HCT116 (cell line): Measurements from ENCODE around the gene PLCH2. TPM values are rescaled to one million over a fixed set of nuclear protein-coding genes. Genes with fewer than 3 reads are reported as not detected.
A peak's percentile ranks its signal among the peaks of the same experiment; 100 is the strongest.

Experiments used
- ATAC-seq: fragments of 200-7000 bp; cut with Tn5 transposase; 2 replicates; pipeline ENCODE4 v1.9.1; 2020; ENCODE audit warnings: mild to moderate bottlenecking, moderate library complexity
- BruUV-seq: library from RNA; stranded (reverse); fragments of 400-500 nt; replicated peaks from 2 replicates; lab custom pipeline; 2021; lab: Mats Ljungman, UMichigan
- CTCF ChIA-PET: fragments of 300-600 bp; sonication (Branson Sonifier 250); formaldehyde crosslinking; loops from one replicate; lab custom pipeline; 2021; ENCODE audit warnings: antibody characterized with exemption; lab: Charles Lee
- POLR2A ChIA-PET: fragments of 300-600, 350-600 bp; sonication (Branson Sonifier 250); formaldehyde crosslinking; loops from one replicate; lab custom pipeline; 2021; ENCODE audit warnings: antibody characterized with exemption; lab: Charles Lee
- RAD21 ChIA-PET, 2 experiments: fragments of 300-600 bp; sonication (Branson Sonifier 250); formaldehyde crosslinking; loops; one replicate each; lab custom pipeline; 2023; ENCODE audit warnings: low total read pairs in 2 of 2; ENCODE audit not compliant: uncharacterized antibody in 2 of 2, unreplicated experiment in 2 of 2, low non-redundant PET in 1 of 2; lab: Charles Lee
- DNase-seq: peaks from one replicate; pipeline ENCODE4 v3.0.0-alpha.2; 2010; ENCODE audit warnings: low read depth, low spot score
- H2AFZ ChIP-seq: fragments of 200-600 bp; shearing (Covaris generic), sonication (generic); 2 replicates; pipeline ENCODE4 v1.6.1; 2017; ENCODE audit warnings: low read depth, mixed run types, mixed read lengths, antibody characterized with exemption, low read length; ENCODE audit not compliant: poor library complexity, severe bottlenecking
- H3K27ac ChIP-seq: 2 replicates; pipeline ENCODE4 v1.5.1; 2012; ENCODE audit warnings: low read depth, low read length
- H3K27me3 ChIP-seq: fragments of 200-600 bp; sonication (generic); 2 replicates; pipeline ENCODE4 v1.6.1; 2016; ENCODE audit warnings: mixed run types, low read length, mixed read lengths; ENCODE audit not compliant: insufficient read depth
- H3K36me3 ChIP-seq, 2 experiments: fragments of 200-500 bp in 1 of 2; fragments of 200-600 bp in 1 of 2; sonication (Bioruptor generic) in 1 of 2; sonication (generic) in 1 of 2; 2 replicates each; pipeline versions ENCODE4 v1.5.1 to v1.6.1; 2014 to 2016; ENCODE audit warnings: low read length in 2 of 2, inconsistent platforms in 1 of 2, mixed read lengths in 1 of 2, mixed run types in 1 of 2; ENCODE audit not compliant: insufficient read depth in 2 of 2, control insufficient read depth in 1 of 2
- H3K4me1 ChIP-seq, 2 experiments: fragments of 200-600 bp in 1 of 2; sonication (generic) in 1 of 2; 2 replicates each; pipeline versions ENCODE4 v1.5.1 to v1.6.1; 2012 to 2017; ENCODE audit warnings: low read length in 2 of 2, inconsistent platforms in 1 of 2, mild to moderate bottlenecking in 1 of 2, mixed read lengths in 1 of 2, mixed run types in 1 of 2, moderate library complexity in 1 of 2; ENCODE audit not compliant: insufficient read depth in 2 of 2, control insufficient read depth in 1 of 2
- H3K4me2 ChIP-seq: fragments of 200-600 bp; sonication (generic); 2 replicates; pipeline ENCODE4 v1.6.1; 2017; ENCODE audit warnings: mixed run types, low read length, mixed read lengths
- H3K4me3 ChIP-seq, 2 experiments: fragments of 200-600 bp in 1 of 2; sonication (generic) in 1 of 2; replicated peaks in 1 of 2; 2 replicates each; pipeline ENCODE4 v1.5.1; 2011 to 2016; ENCODE audit warnings: low read length in 2 of 2, control low read depth in 1 of 2, low read depth in 1 of 2, mild to moderate bottlenecking in 1 of 2, mixed read lengths in 1 of 2, mixed run types in 1 of 2
- H3K79me2 ChIP-seq: fragments of 200-600 bp; sonication (generic); 2 replicates; pipeline ENCODE4 v1.6.1; 2017; ENCODE audit warnings: mild to moderate bottlenecking, mixed run types, low read length, moderate library complexity, mixed read lengths; ENCODE audit not compliant: insufficient read depth
- H3K9ac ChIP-seq: fragments of 200-600 bp; sonication (generic); 2 replicates; pipeline ENCODE4 v1.6.1; 2016; ENCODE audit warnings: low read length, mixed read lengths
- H3K9me2 ChIP-seq: fragments of 200-600 bp; sonication (generic), shearing (Covaris generic); 2 replicates; pipeline ENCODE4 v1.6.1; 2017; ENCODE audit warnings: mixed run types, mild to moderate bottlenecking, moderate library complexity; ENCODE audit not compliant: insufficient read depth
- H3K9me3 ChIP-seq, 2 experiments: fragments of 200-500 bp in 1 of 2; fragments of 200-600 bp in 1 of 2; sonication (Bioruptor generic) in 1 of 2; sonication (generic) in 1 of 2; 2 replicates each; pipeline ENCODE4 v1.6.1; 2014 to 2017; ENCODE audit warnings: low read length in 2 of 2, mixed read lengths in 2 of 2, inconsistent platforms in 1 of 2, low read depth in 1 of 2, mild to moderate bottlenecking in 1 of 2, mixed run types in 1 of 2, moderate library complexity in 1 of 2; ENCODE audit not compliant: control insufficient read depth in 1 of 2, insufficient read depth in 1 of 2
- H4K20me1 ChIP-seq: fragments of 200-600 bp; sonication (generic), shearing (Covaris generic); 2 replicates; pipeline ENCODE4 v1.6.1; 2017; ENCODE audit warnings: mixed run types, mild to moderate bottlenecking, moderate library complexity; ENCODE audit not compliant: insufficient read depth
- CBX3 ChIP-seq: IDR thresholded peaks from 2 replicates; pipeline ENCODE4 v1.6.1; 2012; ENCODE audit warnings: low read depth
- CEBPB ChIP-seq: IDR thresholded peaks from 2 replicates; pipeline ENCODE4 v1.6.1; 2012; ENCODE audit warnings: low read depth
- CTCF ChIP-seq, 3 experiments: fragments of 200-600 bp in 1 of 3; sonication (generic) in 1 of 3; IDR thresholded peaks in 2 of 3; conservative IDR thresholded peaks in 1 of 3; 2 replicates each; pipeline ENCODE4 v1.5.1; 2012 to 2017; ENCODE audit warnings: low read depth in 2 of 3, low read length in 2 of 3, antibody characterized with exemption in 1 of 3, borderline replicate concordance in 1 of 3, control low read depth in 1 of 3, mild to moderate bottlenecking in 1 of 3, mixed read lengths in 1 of 3, mixed run types in 1 of 3, moderate library complexity in 1 of 3; ENCODE audit not compliant: insufficient read depth in 1 of 3
- EGR1 ChIP-seq: IDR thresholded peaks from 2 replicates; pipeline ENCODE4 v1.6.1; 2012; ENCODE audit warnings: low read depth
- ELF1 ChIP-seq: IDR thresholded peaks from 2 replicates; pipeline ENCODE4 v1.6.1; 2012; ENCODE audit warnings: low read depth, borderline replicate concordance
- POLR2A ChIP-seq: IDR thresholded peaks from 2 replicates; pipeline ENCODE4 v1.7.0; 2011; ENCODE audit warnings: borderline replicate concordance; ENCODE audit not compliant: insufficient read depth, insufficient read length; ENCODE audit errors: extremely low read depth
- SP1 ChIP-seq: IDR thresholded peaks from 2 replicates; pipeline ENCODE4 v1.6.1; 2012; ENCODE audit warnings: low read depth
- SRF ChIP-seq: IDR thresholded peaks from 2 replicates; pipeline ENCODE4 v1.6.1; 2012; ENCODE audit warnings: low read depth
- TCF7L2 ChIP-seq: IDR thresholded peaks from 2 replicates; pipeline ENCODE4 v1.7.0; 2011; ENCODE audit warnings: borderline replicate concordance, inconsistent platforms; ENCODE audit not compliant: insufficient read depth, insufficient read length; ENCODE audit errors: extremely low read depth
- YY1 ChIP-seq: IDR thresholded peaks from 2 replicates; pipeline ENCODE4 v1.6.1; 2011; ENCODE audit warnings: low read length, low read depth, moderate library complexity, mild to moderate bottlenecking; ENCODE audit not compliant: insufficient replicate concordance; ENCODE audit errors: extremely low read depth
- intact Hi-C: fragments of 100-400 bp; cut with micrococcal nuclease; formaldehyde crosslinking; loops from 2 replicates; pipeline ENCODE4 v1.10.0; 2022
- total RNA-seq: library from RNA; stranded (reverse); gene quantifications from one replicate; pipeline ENCODE4 v1.2.1, GENCODE V29; 2021; ENCODE audit not compliant: unreplicated experiment

Gene PLCH2
- total RNA-seq, 1 experiment from 2014 or later = 2.0 TPM

GRCh38 chr1:2538872-2539271, 62.8 kb downstream of the PLCH2 start:
- BruUV-seq = no TSS peak
- CTCF ChIA-PET = interaction anchor here (1.1 kb wide), 1 partner anchor 13 kb away, joined by 3 read pairs; the partner anchor contains the start of gene PANK4
- RAD21 ChIA-PET = no interaction called here

GRCh38 chr1:2539312-2539907, 63.3 kb downstream of the PLCH2 start:
- no peaks in the 10 kb centered on the region for H3K27me3 ChIP-seq
- H3K27ac ChIP-seq = no peak overlapping the region
- no peaks in the 10 kb centered on the region for H3K79me2 ChIP-seq
- no peaks in the 10 kb centered on the region for H3K9me2 ChIP-seq
- RAD21 ChIA-PET = no interaction called here
- H3K4me2 ChIP-seq = no peak overlapping the region
- H3K9me3 ChIP-seq = no peaks in the 10 kb centered on the region
- DNase-seq (no peak), ATAC-seq (peak; percentile 81)
- H3K9ac ChIP-seq = no peak overlapping the region
- TF ChIP-seq CTCF (IDR thresholded peaks at IDR 0.05 in 2 of 3, conservative IDR thresholded peaks at IDR 0.05 in 1 of 3; ENCODE audit: borderline replicate concordance in 1 of 3, insufficient read depth in 1 of 3, low read depth in 2 of 3, low read length in 2 of 3) (peak in 2 of 3 experiments; percentile 55 to 58; a peak in 4 of 6 replicates), TCF7L2 (no peak)
- H3K4me3 ChIP-seq = no peak overlapping the region
- H2AFZ ChIP-seq = no peak overlapping the region
- peaks cover 8 to 21% of the 10 kb centered on the region in 2 experiments; a peak in 3 of 4 replicates for H3K4me1 ChIP-seq
- H3K36me3 ChIP-seq = no peaks in the 10 kb centered on the region
- POLR2A ChIA-PET = no interaction called here
- intact Hi-C loops = no loop called here
- CTCF ChIA-PET = interaction anchor here (1.1 kb wide), 1 partner anchor 13 kb away, joined by 3 read pairs; the partner anchor contains the start of gene PANK4
- BruUV-seq = no TSS peak
- no peaks in the 10 kb centered on the region for H4K20me1 ChIP-seq

More at GRCh38 chr1:2538872-2539271, 62.8 kb downstream of the PLCH2 start:
- no peaks in the 10 kb centered on the region for H3K79me2 ChIP-seq
- no peak overlapping the region for H3K27ac ChIP-seq
- H3K4me3 ChIP-seq = no peak overlapping the region
- no peak overlapping the region for H3K4me2 ChIP-seq
- H3K9me2 ChIP-seq = no peaks in the 10 kb centered on the region
- POLR2A ChIA-PET = no interaction called here
- H3K27me3 ChIP-seq = no peaks in the 10 kb centered on the region
- H3K9ac ChIP-seq = no peak overlapping the region
- no peaks in the 10 kb centered on the region for H3K9me3 ChIP-seq
- TF ChIP-seq TCF7L2 (no peak), SRF (no peak), EGR1 (no peak), CEBPB (no peak), POLR2A (no peak), ELF1 (no peak), YY1 (no peak), CBX3 (no peak), SP1 (no peak)
- DNase-seq (no peak), ATAC-seq (no peak)
- H2AFZ ChIP-seq = no peak overlapping the region
- no peaks in the 10 kb centered on the region for H4K20me1 ChIP-seq
- H3K4me1 ChIP-seq = peaks cover 12 to 27% of the 10 kb centered on the region in 2 experiments; a peak in 3 of 4 replicates
- intact Hi-C loops = no loop called here
- no peaks in the 10 kb centered on the region for H3K36me3 ChIP-seq
